ENCODE measurements around the gene KCTD21. TPM values are rescaled to one million over a fixed set of nuclear protein-coding genes. Genes with fewer than 3 reads are reported as not detected.
A peak's percentile ranks its signal among the peaks of the same experiment; 100 is the strongest.
"Not testable (repeated sequence)": the region's sequence is repeated elsewhere in the genome, so short reads cannot be mapped to it uniquely, and the experiment has no call there.

The KCTD21 gene, protein sequence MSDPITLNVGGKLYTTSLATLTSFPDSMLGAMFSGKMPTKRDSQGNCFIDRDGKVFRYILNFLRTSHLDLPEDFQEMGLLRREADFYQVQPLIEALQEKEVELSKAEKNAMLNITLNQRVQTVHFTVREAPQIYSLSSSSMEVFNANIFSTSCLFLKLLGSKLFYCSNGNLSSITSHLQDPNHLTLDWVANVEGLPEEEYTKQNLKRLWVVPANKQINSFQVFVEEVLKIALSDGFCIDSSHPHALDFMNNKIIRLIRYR
- total RNA-seq (2014; rRNA removed) = 7.2 and 7.6 TPM in 2 replicates
- polyA plus RNA-seq (2012) = 8.0 TPM

DNA sequence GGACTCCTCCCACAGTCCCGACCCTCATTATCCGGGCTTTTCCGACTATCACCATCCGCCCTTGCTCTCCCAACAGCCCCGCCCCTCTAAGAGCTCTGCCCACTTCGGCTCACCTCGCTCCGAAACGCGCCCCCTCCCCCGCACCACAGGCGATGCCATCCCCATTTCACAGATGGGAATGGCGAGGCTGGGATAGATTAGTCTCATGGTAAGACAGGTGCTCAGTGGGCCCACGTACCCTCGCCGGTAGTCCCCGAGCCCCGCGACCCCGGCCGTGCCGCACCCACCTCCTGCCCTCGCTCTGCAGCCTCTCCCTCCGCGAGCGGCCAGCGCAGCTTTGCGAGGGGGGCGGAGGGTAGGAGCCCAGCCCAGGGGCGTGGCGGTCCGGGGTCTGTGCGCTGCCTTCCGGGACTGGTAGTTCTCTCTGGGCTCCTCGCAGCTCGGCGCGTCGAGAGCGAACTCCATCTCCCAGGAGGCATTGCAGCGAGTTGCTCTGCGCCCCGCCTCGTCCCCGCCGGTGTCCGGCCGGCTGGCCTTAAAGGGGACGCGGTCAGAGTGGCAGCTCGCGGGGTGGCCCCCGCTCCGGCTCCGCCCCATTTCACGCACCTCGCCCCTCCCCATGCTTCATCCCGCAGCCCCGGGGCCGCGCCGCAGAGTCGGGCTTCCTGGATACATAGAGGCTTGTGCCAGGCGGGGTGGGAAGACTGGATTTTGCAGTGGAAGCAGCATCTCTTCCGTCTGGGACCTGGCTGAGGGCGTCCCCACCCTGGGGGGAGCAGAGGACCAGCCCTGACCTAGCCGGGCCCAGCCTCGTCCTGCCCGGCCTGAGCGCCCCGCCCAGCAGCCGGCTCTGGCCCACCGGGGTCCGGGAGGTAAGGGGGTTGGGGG is at the start of gene KCTD21, which contains the start of gene USP35:
Gene KCTD21 (minus strand): TSS at position 341 of the 888 bp plus-strand sequence. CDS start 14,072 bp downstream, outside the sequence.
Gene USP35 (plus strand): TSS at position 634 of the 888 bp plus-strand sequence. CDS start 7,327 bp downstream, outside the sequence.
- peak; percentile 96 for DNase-seq (ENCODE audit: low read depth)

DNA sequence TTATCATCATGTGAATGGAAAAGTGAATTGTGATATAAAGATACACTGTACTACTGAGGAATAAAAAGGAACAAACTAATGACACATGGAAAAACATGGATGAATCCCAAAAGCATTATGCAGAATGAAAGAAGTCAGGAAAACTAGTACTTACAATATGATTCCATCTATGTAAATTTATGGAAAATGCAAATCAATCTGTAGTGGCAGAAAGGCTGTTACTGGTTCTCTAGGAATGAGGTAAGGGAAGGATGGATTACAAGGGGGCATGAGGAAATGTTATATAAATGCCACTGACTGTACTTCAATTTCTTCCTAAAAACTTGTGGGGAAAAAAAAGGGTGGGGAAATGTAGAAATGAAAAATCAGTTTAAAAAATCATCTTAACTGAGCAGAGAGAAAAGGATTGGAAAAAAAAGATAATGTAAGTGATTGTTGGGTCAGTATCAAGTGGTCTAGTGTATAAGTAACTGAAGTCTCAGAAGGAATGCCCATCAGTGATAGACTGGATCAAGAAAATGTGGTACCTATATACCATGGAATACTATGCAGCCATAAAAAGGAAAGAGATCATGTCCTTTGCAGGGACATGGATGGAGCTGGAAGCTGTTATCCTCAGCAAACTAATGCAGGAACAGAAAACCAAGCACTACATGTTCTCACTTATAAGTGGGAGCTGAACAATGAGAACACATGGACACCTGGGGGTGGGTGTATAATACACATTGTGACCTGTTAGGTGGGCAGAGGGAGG is 49.0 kb upstream of the KCTD21 start:
- no peak for DNase-seq (ENCODE audit: low read depth)

DNA sequence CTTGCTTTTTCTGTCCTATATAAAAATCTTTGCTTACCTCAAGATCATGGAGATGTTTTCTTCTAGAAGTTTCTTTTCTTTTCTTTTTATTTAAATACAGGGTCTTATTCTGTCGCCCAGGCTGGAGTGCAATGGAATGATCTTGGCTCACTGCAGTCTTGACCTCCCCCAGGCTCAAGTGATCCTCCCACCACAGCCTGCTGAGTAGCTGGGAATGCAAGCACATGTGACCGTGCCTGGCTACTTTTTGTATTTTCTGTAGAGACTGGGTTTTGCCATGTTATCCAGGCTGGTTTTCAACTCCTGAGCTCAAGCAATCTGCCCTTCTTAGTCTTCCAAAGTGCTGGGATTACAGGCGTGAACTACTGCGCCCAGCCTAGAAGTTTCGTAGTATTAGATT is 45.6 kb upstream of the KCTD21 start:
- no peak for DNase-seq (ENCODE audit: low read depth)

DNA sequence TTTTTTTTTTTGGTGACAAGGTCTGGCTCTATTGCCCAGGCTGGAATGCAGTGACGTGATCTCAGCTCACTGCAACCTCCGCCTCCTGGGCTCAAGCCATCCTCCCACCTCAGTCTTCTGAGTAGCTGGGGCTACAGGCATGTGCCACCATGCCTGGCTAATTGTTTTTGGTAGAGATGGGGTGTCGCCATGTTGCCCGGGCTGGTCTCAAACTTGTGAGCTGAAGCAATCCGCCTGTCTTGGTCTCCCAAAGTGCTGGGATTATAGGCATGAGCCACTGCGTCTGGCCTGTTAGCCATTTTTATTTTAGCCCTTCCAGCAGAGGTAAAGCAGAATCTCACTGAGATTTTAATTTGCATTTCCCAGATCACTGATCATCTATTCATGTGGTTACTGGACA is 44.6 kb upstream of the KCTD21 start:
- not testable (repeated sequence) for DNase-seq (ENCODE audit: low read depth)

DNA sequence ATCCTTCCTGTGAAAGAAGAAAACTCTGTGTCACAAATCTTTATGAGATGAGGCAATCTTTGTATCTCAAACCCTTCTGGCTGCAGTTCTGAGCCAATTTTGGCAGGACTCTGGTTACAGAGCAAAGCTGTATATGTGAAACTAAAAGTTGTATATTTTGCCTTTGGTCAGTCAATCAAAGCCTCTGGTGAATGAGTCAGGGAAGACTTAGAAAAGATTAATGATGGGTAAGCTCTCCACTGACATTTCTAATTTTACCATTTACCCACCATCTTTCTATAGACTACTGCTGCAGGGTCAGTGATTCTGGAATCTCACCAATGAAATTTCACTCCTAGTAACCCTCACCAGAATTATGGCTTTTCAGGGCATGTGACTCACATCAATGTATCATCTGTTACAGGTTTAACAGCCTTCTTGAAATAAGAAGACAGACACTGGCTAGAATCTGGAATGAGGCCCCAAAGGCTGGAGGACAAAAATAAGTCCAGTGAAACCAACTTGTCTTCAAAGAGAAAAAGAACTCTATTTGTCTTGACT is 43.6 kb upstream of the KCTD21 start:
- peak; percentile 59 for DNase-seq (ENCODE audit: low read depth)

DNA sequence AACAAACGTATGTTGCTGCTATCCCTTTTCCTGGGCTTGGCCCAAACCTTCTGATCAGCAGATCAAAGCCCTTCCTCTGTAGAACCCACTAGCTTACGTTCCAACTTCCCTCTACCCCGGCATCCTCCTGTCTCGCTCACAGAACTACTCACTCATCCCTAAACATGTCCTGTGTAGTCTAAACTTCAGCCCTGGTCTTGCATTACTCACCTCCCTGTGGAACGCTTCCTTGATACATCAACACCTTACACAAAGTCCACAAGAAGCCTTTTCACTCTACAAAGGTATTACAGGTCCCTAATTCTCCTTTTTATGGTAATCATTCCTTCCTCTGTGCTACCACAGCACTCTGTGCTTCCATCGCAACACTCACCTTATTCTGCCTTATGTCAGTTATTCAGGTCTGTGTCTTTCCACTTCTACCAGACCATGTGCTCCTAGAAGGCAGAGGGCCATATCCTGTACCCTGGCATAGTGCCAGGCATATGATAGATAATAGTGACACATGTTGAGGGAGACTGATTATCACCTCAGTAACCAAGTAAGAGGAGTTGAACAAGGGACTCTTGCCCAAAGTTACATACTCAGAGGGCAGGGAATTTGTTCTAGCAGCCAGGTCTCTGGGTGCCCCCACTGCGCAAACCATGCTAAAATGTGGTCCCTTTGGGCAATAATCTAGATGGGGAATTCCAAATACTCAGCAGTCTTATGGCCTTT is 41.9 kb upstream of the KCTD21 start:
- DNase-seq (ENCODE audit: low read depth) = peak; percentile 22

DNA sequence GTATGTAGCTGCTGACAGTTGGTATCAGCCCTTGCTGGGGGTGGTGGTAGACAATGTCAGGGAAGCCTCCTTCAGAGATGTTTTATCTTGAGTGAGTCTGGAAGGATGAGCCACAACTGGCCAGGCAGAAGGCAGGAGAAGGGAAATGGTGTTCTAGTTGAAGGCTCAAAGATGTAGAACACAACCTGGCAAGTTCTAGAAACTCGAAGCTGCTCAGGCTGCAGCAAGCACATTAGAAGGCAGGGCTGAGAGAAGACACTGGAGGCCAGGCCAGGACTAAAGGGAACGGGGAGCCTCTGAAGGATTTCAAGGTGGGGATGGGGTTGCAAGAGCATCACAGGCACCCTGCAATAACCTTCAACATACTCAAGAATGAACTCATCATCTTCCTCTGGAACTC is 40.7 kb upstream of the KCTD21 start:
- no peak for DNase-seq (ENCODE audit: low read depth)

DNA sequence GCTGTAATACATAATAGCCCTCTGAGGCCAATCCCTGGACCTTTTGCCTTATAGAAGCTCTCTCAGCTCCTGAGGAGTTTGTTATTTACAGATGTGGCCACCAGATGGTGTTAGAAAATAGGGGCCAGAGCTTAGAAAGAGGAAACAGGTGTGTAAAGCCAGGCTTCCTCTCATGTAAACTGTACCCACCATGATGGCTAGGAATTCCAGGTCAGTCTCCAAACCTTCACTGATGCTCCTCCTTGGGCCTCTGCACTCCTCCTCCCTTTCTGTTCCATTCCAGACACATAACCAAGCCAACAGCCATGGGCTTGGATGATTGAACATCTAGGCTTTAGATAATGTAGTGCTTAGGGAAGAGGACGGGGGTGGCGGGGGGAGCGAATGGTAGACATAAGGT is 40.0 kb upstream of the KCTD21 start:
- DNase-seq (ENCODE audit: low read depth) = peak; percentile 65

DNA sequence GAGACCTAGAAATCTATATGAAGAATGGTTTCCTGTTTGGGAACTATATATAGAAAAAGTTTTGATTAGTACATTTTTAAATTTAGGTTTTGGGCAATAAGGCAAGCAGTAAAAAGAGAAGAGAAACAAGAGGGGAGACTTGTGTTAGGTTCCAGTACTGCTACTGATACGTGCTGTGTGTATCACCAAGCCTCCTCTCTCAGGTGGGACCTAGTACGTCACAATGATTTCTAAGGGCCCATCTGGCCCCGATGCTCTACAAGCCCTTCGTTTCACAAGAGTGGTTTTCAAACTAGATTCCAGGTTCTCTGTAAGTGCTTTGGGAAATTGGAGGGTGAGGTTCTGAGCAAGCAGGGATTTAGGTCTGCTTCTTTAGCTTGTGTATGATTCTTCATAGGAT is 39.5 kb upstream of the KCTD21 start:
- DNase-seq (ENCODE audit: low read depth) = no peak

DNA sequence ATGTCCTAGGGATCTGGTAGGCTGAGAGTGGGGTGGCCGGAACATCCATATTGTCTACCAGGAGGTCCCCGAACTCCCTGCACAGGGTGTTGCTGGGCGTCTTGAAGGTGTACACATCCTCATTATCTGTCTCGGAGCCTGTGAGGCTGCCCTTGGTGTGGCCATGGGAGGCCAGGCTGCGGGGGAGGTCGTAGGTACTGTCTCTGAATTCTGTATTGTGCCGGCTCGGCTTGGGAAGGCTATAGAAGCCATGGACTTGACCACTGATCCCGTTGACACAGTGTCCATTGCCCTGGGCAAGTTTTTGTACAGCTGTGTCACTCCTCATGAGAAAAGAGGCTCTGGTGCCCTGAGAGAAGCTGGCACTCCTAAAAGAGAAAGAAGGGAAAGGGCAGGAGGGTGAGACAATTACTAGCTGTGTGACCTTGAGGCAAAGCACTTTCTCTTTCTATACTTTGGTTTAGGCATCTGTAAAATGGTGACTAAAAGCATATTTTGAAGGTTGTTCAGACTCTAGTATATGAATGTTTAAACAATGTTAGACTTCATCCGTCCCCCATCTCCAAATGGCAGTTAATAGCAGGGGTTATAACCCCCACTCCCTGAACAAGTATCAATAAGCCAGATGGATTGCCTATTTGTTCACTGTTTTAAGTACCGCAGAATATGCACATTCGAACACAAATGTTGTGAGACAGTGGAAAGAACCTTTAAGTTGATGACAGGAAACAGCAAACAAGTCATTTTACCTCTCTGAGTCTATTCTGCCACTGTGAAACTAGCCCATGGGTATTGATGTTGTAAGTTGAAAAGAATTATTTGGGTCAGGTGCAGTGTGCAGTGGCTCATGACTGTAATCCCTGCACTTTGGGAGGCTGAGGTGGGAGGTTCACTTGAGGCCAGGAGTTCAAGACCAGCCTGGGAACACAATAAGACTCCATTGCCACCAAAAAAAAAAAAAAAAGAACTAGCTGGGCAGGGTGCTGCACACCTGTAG is 38.6 kb upstream of the KCTD21 start:
- DNase-seq (ENCODE audit: low read depth) = no peak

DNA sequence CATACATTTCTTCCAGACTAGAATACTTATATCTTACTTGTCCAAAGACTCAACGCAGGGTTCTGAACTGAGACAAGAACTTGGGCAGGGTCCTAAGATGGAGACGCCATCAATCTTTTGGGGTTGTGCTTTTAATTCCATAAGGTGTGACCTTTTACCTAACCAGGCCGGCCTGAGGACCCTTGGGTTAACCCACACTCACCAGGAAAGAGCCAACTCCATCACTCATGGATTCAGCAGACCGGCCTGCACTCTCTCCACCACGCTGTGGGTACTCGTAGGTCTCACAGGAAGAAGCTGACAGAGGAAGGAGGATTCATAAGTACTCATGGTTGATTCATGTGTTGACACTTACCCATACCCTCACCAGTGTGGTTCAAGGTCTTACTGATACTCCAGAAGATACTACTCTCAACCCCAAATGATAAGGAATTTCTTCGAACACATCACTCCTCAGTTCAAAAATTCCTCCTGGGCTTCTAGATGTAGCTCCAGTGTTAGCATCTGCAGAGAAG is 36.5 kb upstream of the KCTD21 start:
- no peak for DNase-seq (ENCODE audit: low read depth)

DNA sequence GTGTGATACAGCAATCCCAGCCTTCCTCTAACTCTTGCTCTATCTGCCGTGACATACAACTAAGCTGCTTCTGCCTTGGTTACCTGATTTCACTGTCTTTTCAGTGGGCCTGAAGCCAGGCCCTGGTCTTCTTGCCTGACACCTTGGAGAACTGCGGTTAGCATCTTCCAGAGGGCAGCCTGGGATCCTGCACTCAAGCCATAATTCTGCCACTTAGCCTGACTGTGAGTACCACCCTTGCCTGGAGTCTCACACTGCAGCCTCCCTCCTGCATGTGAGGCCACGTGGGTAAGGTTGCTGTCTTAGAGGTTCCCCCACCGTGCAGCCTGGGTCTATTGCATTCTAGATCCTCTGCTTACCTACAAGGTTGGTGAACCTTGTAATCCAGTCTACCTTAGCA is 36.1 kb upstream of the KCTD21 start:
- no peak for DNase-seq (ENCODE audit: low read depth)

DNA sequence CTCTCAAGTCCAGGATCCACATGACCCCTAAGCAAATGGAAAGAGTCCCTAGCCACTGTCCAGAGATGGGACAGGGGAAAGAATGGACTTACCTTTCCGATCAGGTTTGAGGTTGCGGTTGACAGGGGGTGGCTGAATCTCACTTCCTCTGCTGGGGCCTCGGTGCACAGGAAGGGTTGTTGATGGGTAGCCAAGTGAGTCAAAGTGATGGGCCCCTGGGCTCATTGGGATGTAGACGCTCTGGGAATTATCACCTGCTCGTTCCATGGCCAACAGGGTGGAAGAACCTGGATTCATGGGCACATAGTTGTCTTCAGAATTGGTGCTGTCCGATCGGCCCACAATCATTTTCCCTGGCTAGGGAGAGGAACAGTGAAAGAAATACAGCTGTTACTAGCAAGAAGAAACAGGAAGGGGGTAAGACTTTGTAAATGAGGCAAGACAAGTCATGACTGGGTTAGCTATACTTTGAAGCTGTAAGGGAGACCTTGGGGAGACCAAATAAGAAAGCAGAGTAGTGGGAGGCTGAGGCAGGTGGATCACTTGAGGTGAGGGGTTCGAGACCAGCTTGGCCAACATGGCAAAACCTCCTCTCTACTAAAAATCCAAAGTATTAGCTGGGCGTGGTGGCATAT is 35.0 kb upstream of the KCTD21 start:
- no peak for DNase-seq (ENCODE audit: low read depth)

DNA sequence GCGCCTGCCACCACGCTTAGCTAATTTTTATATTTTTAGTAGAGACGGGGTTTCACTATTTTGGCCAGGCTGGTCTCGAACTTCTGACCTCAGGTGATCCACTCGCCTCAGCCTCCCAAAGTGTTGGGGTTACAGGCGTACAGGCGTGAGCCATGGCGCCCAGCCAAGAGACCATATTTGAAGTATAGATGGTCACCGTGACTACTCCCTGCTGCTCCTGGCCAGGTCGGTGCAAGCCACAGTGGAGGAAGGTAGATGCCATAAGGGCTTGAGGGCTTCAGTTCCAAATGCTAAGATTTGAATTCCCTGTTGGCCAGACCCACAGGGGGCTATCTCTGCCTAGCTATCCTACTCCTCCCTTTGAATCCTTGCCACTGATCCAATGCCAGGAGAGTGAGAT is 34.3 kb upstream of the KCTD21 start:
- not testable (repeated sequence) for DNase-seq (ENCODE audit: low read depth)

DNA sequence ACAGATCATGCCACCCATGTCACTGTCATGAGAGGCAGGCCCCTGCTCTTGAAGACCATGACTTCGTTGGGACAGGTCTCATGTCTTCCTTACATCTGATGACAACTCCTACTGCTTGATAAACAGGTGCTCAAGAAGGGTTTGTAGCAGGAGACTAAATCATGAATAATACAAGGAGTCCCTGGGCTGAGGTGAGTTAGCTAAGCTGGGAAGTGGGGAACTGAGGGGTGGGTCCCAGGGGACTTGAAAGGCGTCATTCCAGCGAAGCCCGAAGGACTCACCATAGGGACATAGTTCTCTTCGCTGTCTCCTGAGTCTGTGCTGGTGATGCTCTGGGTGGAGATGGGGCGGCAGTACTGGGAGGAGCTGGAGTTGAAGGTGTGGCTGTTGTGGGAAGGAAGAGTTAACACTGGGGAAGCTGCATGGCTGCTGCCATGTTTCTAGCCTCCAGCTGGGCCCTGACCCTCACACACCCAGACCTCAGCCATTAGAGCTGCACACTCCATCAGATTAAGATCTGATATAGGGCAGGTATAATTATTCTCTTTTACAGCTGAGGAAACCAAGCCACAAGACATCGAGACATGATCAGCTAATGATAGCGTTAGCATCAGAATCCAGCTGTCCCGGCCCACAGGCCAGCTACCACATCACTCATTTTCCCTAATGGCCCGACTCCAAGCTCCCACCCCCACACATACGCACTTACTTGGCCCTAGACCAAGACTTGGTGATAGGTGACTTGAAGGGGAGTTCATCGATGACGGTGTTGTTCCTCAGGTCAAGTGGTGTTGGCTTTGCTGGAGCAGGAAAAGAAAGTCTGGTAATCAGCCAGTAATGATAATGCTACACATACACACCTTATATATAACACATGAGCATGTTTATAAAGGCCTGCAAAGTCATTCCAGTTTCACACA is 33.2 kb upstream of the KCTD21 start:
- no peak for DNase-seq (ENCODE audit: low read depth)

DNA sequence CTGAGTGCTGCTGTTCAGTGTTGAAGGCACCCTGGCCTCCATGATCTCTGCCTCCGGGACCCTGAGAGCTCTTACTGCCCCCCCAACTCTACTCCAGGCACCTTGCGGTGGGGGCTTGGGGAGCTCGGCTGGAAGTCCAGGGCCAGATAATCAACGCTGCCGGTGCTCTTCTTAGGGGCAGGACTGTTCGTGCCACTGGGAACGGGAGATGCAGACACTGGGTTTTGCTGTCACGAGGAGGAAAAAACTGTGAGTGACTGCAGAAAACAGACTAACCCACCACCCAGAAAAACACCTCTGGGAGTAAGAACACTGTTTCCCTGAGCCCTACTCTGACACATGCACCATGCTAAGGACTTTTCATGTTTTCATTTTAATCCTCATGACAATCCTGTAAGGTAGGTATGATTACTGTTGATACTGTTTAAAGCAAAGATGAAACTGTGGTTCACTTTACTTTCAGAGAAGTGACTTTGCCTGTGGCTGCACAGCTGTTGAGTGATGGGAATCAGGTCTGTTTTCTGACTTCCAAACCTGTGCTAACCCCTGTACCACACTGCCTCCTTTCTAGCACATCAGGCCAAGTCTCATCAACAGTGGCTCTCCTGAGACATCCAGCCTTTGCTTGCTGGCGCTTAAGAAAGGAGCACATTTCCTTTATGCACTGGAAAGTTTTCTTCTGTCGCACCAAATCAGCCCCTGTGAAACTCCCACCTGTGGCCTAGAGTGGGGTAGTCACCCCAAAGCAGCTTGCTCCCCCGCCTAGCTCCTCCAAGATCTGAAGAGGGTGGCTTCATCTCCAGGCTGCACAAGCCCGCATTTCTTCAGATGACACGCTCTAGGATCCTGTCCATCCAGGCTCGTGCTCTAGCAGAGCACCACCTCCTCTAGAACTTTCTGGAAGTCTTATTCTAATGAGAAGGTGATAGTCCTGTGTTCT is 32.1 kb upstream of the KCTD21 start:
- no peak for DNase-seq (ENCODE audit: low read depth)
